ENCODE measurements around the gene UHMK1. TPM values are rescaled to one million over a fixed set of nuclear protein-coding genes. Genes with fewer than 3 reads are reported as not detected.

Gene UHMK1, protein sequence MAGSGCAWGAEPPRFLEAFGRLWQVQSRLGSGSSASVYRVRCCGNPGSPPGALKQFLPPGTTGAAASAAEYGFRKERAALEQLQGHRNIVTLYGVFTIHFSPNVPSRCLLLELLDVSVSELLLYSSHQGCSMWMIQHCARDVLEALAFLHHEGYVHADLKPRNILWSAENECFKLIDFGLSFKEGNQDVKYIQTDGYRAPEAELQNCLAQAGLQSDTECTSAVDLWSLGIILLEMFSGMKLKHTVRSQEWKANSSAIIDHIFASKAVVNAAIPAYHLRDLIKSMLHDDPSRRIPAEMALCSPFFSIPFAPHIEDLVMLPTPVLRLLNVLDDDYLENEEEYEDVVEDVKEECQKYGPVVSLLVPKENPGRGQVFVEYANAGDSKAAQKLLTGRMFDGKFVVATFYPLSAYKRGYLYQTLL
- total RNA-seq (2021; ENCODE audit: unreplicated experiment) (75.1 TPM), Bru-seq, nascent RNA (percentile 90 among the genes with signal in this experiment), BruChase-seq, experiment 1, labeled RNA remaining after a 6-hour chase (percentile 99 among the genes with signal in this experiment), BruChase-seq, experiment 2, labeled RNA remaining after a 2-hour chase (percentile 98 among the genes with signal in this experiment)
- 16.1 and 17.0 TPM in 2 replicates for polyA plus RNA-seq (2012)
- long read RNA-seq, full-length matches to known transcripts, result 69 of 101 reads
- long read RNA-seq, partial matches to known transcripts, result 1 of 101 reads
- long read RNA-seq, other reads (novel, unspliced or antisense), result 31 of 101 reads

DNA sequence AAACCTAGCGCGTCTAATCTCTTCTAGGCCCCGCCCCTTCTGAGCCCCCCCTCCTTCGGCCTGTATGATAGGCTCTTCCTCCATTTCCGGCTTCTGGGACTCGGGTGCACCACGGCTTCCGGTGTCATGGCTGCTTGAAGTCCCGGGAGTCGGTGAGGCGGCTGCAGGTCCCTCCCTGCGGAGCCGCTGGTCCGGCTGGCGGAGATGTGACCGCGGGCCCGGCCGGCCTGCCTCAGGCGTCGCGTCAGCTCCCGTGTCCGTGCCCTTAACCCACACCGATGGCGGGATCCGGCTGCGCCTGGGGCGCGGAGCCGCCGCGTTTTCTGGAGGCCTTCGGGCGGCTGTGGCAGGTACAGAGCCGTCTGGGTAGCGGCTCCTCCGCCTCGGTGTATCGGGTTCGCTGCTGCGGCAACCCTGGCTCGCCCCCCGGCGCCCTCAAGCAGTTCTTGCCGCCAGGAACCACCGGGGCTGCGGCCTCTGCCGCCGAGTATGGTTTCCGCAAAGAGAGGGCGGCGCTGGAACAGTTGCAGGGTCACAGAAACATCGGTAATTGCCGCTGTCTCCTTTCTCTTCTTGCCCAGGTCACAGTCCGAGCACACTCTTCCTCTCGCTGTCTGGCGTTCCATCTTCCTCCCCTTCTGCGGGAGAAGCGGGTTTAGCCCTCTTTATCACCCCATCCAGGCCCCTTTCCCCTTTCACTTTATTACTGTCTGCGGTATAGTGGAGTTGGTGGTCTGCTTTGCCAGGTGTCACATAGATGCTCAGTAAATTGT is at the start of gene UHMK1:
UHMK1 (plus strand) TSS at position 96 of the 773 bp plus-strand sequence; CDS start at position 279, 183 bp downstream.
- H3K27ac ChIP-seq (ENCODE audit: low read depth, low read length), result peak within 1 kb of the TSS; percentile 79
- H3K4me2 ChIP-seq (ENCODE audit: low read length), result peak within 1 kb of the TSS; percentile 94
- peaks cover 57% of the 10 kb centered on the region for H3K79me2 ChIP-seq (ENCODE audit: insufficient read depth, low read length)
- no peaks in the 10 kb centered on the region for H3K9me2 ChIP-seq (ENCODE audit: insufficient read depth)
- H3K36me3 ChIP-seq (ENCODE audit: control insufficient read depth in 1 of 2, insufficient read depth in 2 of 2, low read length in 2 of 2), result peaks cover 7 to 17% of the 10 kb centered on the region in 2 experiments; a peak in 3 of 4 replicates
- no peaks in the 10 kb centered on the region for H3K27me3 ChIP-seq (ENCODE audit: insufficient read depth, low read length)
- peak within 1 kb of the TSS; percentile 85 for H3K9ac ChIP-seq (ENCODE audit: low read length)
- ATAC-seq (peak; percentile 98), DNase-seq (ENCODE audit: low read depth, low spot score) (peak; percentile 76)
- BruUV-seq (replicated peaks), result TSS peak; percentile 43
- CTCF ChIA-PET, result no interaction called here
- peak within 1 kb of the TSS; percentile 76 for H2AFZ ChIP-seq (ENCODE audit: low read depth, low read length, poor library complexity, severe bottlenecking)
- RAD21 ChIA-PET (ENCODE audit: low non-redundant PET in 1 of 2, low total read pairs in 2 of 2, uncharacterized antibody in 2 of 2, unreplicated experiment in 2 of 2), result no interaction called here
- POLR2A ChIA-PET, result no interaction called here
- intact Hi-C loops (cut with micrococcal nuclease), result loop anchor here (10.0 kb wide), 1 partner anchor 143 kb away; no protein-coding TSS in a partner anchor
- peak within 1 kb of the TSS; percentile 81 to 90 for H3K4me3 ChIP-seq (replicated peaks in 1 of 2; ENCODE audit: low read depth in 1 of 2, low read length in 2 of 2)
- no peaks in the 10 kb centered on the region for H3K9me3 ChIP-seq (ENCODE audit: control insufficient read depth in 1 of 2, insufficient read depth in 1 of 2, low read depth in 1 of 2, low read length in 2 of 2)
- H4K20me1 ChIP-seq (ENCODE audit: insufficient read depth), result no peaks in the 10 kb centered on the region; the same call in 1 of the 2 replicates
- peaks cover 9 to 14% of the 10 kb centered on the region in 2 experiments for H3K4me1 ChIP-seq (ENCODE audit: control insufficient read depth in 1 of 2, insufficient read depth in 2 of 2, low read length in 2 of 2)
- TF ChIP-seq, protein P1, sequence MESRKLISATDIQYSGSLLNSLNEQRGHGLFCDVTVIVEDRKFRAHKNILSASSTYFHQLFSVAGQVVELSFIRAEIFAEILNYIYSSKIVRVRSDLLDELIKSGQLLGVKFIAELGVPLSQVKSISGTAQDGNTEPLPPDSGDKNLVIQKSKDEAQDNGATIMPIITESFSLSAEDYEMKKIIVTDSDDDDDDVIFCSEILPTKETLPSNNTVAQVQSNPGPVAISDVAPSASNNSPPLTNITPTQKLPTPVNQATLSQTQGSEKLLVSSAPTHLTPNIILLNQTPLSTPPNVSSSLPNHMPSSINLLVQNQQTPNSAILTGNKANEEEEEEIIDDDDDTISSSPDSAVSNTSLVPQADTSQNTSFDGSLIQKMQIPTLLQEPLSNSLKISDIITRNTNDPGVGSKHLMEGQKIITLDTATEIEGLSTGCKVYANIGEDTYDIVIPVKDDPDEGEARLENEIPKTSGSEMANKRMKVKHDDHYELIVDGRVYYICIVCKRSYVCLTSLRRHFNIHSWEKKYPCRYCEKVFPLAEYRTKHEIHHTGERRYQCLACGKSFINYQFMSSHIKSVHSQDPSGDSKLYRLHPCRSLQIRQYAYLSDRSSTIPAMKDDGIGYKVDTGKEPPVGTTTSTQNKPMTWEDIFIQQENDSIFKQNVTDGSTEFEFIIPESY (IDR thresholded peaks at IDR 0.05; ENCODE audit: extremely low read depth, insufficient replicate concordance, low read length), result no peak
- TF ChIP-seq ZNF274 (IDR thresholded peaks at IDR 0.05; ENCODE audit: low read depth, low read length) (no peak), EZH2 (IDR thresholded peaks at IDR 0.05) (no peak), FOSL1 (IDR thresholded peaks at IDR 0.05; ENCODE audit: low read depth) (no peak), CBX3 (IDR thresholded peaks at IDR 0.05; ENCODE audit: low read depth) (no peak), RAD21 (IDR thresholded peaks at IDR 0.05; ENCODE audit: low read depth) (no peak), SIN3A (IDR thresholded peaks at IDR 0.05; ENCODE audit: low read depth) (0 out of 2 replicates have a peak, but pooled peaks have one; percentile 19), ELF1 (IDR thresholded peaks at IDR 0.05; ENCODE audit: borderline replicate concordance, low read depth) (peak; percentile 35), YY1 (IDR thresholded peaks at IDR 0.05; ENCODE audit: extremely low read depth, insufficient replicate concordance, low read depth, low read length) (peak; percentile 96), CEBPB (IDR thresholded peaks at IDR 0.05; ENCODE audit: low read depth) (no peak), TCF7L2 (IDR thresholded peaks at IDR 0.05; ENCODE audit: borderline replicate concordance, extremely low read depth, insufficient read depth, insufficient read length) (no peak), POLR2AphosphoS5 (IDR thresholded peaks at IDR 0.05; ENCODE audit: low read depth, low read length) (peak; percentile 92), SP1 (IDR thresholded peaks at IDR 0.05; ENCODE audit: low read depth) (no peak)
- TF ChIP-seq, protein P2, sequence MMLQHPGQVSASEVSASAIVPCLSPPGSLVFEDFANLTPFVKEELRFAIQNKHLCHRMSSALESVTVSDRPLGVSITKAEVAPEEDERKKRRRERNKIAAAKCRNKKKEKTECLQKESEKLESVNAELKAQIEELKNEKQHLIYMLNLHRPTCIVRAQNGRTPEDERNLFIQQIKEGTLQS (IDR thresholded peaks at IDR 0.05), result no peak
- TF ChIP-seq, protein P3, sequence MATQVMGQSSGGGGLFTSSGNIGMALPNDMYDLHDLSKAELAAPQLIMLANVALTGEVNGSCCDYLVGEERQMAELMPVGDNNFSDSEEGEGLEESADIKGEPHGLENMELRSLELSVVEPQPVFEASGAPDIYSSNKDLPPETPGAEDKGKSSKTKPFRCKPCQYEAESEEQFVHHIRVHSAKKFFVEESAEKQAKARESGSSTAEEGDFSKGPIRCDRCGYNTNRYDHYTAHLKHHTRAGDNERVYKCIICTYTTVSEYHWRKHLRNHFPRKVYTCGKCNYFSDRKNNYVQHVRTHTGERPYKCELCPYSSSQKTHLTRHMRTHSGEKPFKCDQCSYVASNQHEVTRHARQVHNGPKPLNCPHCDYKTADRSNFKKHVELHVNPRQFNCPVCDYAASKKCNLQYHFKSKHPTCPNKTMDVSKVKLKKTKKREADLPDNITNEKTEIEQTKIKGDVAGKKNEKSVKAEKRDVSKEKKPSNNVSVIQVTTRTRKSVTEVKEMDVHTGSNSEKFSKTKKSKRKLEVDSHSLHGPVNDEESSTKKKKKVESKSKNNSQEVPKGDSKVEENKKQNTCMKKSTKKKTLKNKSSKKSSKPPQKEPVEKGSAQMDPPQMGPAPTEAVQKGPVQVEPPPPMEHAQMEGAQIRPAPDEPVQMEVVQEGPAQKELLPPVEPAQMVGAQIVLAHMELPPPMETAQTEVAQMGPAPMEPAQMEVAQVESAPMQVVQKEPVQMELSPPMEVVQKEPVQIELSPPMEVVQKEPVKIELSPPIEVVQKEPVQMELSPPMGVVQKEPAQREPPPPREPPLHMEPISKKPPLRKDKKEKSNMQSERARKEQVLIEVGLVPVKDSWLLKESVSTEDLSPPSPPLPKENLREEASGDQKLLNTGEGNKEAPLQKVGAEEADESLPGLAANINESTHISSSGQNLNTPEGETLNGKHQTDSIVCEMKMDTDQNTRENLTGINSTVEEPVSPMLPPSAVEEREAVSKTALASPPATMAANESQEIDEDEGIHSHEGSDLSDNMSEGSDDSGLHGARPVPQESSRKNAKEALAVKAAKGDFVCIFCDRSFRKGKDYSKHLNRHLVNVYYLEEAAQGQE (IDR thresholded peaks at IDR 0.05; ENCODE audit: low read depth), result no peak

All from HCT116 (cell line).